Mononuclear cell (primary cell): ENCODE data around the gene BTAF1. TPM values are rescaled to one million over a fixed set of nuclear protein-coding genes. Genes with fewer than 3 reads are reported as not detected.
"Not testable (repeated sequence)": the region's sequence is repeated elsewhere in the genome, so short reads cannot be mapped to it uniquely, and the experiment has no call there.

Source experiments
- H3K27me3 ChIP-seq: 2 replicates; pipeline ENCODE4 v1.6.0; 2011; ENCODE audit warnings: low read length, control low read depth; ENCODE audit not compliant: insufficient read depth
- H3K4me1 ChIP-seq: 2 replicates; pipeline ENCODE4 v1.5.1; 2011; ENCODE audit warnings: mild to moderate bottlenecking, low read length, control low read depth; ENCODE audit not compliant: insufficient read depth
- H3K4me3 ChIP-seq: 2 replicates; pipeline ENCODE4 v1.5.1; 2011; ENCODE audit warnings: mild to moderate bottlenecking, low read length, moderate library complexity
- H3K9me3 ChIP-seq: 2 replicates; pipeline ENCODE4 v1.5.1; 2011; ENCODE audit warnings: low read depth, mild to moderate bottlenecking, control low read depth, low read length
- total RNA-seq: library from RNA; depleted of rRNA; stranded (reverse); fragments of >200 nt; gene quantifications from one replicate; pipeline ENCODE4 v1.2.3, GENCODE V29; 2012

BTAF1 gene
- 130 TPM for total RNA-seq

- Histone ChIP-seq H3K4me1 (peaks cover 31% of the 10 kb centered on the region), H3K4me3 (peak within 1 kb of the TSS; percentile 71), H3K9me3 (no peaks in the 10 kb centered on the region), H3K27me3 (peaks cover 7% of the 10 kb centered on the region)
Measured at GRCh38 chr10:91923371-91924211, at the start of gene BTAF1. TSS of gene BTAF1 (plus strand) at chr10:91923770. CDS start at chr10:91924077, 307 bp downstream.

DNA sequence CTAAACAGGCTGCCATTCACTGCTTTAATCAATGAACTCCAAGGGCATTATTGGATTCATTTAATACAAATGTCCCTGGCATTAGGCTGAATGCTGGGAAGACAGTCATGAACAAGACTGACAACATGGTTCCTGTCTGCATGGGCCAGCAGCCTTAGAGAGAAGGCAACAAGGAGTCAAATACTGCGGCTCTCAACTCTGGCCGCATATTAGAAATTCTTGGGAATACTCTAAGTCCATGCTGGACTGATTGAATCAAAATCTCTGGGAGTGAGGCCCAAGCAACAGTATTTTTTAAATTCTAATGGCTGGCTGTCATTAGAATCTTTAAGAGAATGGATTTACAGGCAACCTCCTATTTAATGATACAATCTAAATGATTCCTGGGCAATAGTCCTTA lies 48.4 kb upstream of the BTAF1 start:
- H3K27me3 ChIP-seq = no peaks in the 10 kb centered on the region
- H3K4me3 ChIP-seq = no peak overlapping the region
- no peaks in the 10 kb centered on the region for H3K9me3 ChIP-seq
- no peaks in the 10 kb centered on the region for H3K4me1 ChIP-seq

- no peaks in the 10 kb centered on the region for H3K27me3 ChIP-seq
- no peak overlapping the region for H3K4me3 ChIP-seq
- no peaks in the 10 kb centered on the region for H3K9me3 ChIP-seq
- no peaks in the 10 kb centered on the region for H3K4me1 ChIP-seq
Measured at GRCh38 chr10:91875779-91876178, 47.8 kb upstream of the BTAF1 start.

DNA sequence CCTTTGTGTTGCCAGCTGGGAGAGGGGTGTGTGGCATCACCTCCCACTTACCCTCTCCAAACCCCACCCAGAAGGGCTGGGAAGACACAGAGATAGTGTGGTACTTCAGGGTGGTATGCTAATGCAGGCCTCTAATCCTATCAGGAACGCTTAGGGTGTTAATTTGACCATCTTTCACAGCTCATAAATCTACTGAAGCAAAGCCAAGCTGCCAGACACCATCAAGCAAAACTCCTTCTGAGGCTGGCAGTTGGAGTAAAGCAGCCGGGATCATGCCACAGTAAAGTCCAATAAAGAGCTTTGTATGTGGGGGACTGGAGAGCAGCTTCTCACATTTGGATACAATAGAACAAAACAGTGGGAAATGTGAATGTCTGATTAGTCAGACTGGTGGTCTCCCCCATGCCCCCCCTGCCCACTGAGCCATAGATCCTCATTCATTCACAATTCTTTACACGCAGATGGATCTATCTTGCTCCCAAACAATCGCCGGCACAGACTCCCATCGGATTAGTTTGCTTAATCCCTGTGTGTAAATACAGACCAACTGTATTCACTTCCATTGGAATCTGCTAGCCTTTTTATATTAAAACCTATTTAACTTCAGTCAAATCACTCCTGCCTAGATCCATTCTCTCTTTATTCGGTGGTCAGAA lies 43.9 kb upstream of the BTAF1 start:
- H3K27me3 ChIP-seq = no peaks in the 10 kb centered on the region
- H3K4me3 ChIP-seq = no peak overlapping the region
- H3K9me3 ChIP-seq = no peaks in the 10 kb centered on the region
- H3K4me1 ChIP-seq = no peaks in the 10 kb centered on the region

GRCh38 chr10:91880310-91880709 lies 43.3 kb upstream of the BTAF1 start:
- Histone ChIP-seq H3K4me1 (no peaks in the 10 kb centered on the region), H3K9me3 (no peaks in the 10 kb centered on the region), H3K4me3 (no peak overlapping the region), H3K27me3 (no peaks in the 10 kb centered on the region)

DNA sequence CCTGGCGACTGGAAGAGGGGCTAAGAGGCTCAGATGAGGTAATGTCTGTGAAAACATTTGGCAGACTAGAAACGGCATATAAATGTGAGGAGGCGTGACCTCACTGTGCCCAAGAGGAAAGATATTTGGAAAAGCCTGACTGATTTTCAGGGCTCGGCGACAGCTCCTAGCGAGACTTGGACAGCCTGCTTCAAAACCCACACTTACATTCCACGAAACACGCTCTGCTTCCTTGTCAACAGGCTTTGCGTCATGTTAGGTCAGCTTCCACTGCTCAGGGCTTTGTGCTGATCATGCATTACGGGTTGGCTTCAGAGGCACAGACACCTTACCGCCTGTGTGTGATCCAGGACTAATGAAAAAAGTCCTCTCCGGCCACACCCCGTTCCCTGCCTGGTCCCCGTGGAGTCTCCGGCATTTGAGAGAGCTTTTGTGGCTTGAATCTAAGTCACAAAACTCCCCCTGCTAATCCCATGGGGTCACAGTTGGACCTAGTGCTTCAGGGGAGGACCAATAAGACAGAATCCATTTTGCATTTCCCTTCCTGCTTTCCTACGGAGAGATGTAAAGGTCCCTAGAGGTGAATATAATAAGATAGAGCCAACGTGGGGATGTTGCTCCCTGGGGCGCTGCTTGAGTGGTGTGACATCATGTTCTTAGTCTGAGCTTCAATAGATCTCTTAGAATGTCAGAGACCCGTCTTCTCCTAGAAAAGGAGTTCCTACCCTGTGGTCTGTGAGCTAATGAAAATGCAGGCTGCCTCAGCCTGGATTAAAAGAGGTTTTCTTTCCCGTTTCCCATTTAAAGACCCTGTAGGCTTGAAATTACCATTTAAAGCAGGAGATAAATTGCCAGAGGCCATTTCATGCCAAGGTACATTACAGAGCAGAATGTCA lies 39.8 kb upstream of the BTAF1 start:
- Histone ChIP-seq H3K4me1 (peaks cover 5% of the 10 kb centered on the region), H3K27me3 (peaks cover 11% of the 10 kb centered on the region), H3K9me3 (no peaks in the 10 kb centered on the region), H3K4me3 (no peak overlapping the region)

GRCh38 chr10:91884536-91884935 lies 39.0 kb upstream of the BTAF1 start:
- Histone ChIP-seq H3K27me3 (peaks cover 11% of the 10 kb centered on the region), H3K4me3 (no peak overlapping the region), H3K4me1 (peaks cover 5% of the 10 kb centered on the region), H3K9me3 (no peaks in the 10 kb centered on the region)

DNA sequence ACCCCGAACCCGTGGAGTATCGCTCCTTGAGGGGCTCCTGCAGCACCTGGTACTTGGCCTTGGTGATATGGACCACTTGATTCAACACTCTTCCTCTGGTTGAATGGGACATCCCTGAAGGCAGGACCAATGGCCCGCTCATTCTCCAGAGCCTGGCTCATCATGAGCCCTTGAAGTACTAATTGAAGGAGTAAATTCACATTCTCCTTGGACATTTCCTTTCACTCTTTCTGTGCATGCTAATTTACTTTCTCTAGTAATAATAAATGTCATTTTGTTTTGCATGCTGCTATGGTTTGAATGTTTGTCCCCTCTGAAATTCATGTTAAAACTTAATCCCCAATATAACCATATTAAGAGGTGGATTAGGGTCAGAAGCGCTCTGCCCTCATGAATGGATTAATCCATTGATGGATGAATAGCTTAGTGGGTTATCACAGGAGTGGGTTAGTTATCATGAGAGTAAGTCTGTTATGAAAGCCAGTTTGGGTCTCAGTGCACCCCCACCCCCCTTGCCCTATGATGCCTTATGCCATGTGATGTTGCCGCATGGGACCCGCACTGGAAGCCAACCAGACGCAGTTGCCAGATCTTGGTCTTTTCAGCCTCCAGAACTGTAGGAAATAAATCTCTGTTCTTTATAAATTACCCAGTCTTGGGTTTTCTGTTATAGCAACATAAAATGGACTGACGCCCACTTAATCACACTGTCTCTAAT lies 38.0 kb upstream of the BTAF1 start:
- Histone ChIP-seq H3K9me3 (no peaks in the 10 kb centered on the region), H3K27me3 (peaks cover 11% of the 10 kb centered on the region), H3K4me1 (peaks cover 5% of the 10 kb centered on the region), H3K4me3 (no peak overlapping the region)

DNA sequence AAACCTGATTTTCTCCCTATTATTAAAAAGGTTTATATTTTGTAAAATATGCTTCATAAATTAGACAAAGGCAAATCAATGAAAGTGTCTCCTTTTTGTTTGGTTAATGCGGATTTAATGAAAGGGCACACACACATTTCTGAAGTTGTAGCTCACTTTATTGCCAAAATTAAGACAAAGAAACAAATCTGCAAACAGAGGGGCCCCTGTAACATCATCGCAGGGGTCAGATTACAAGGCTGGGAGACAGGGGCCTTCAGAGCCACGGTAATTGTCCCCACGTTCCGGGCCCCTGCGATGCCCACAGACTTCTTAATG lies 36.7 kb upstream of the BTAF1 start:
- Histone ChIP-seq H3K4me3 (peak overlapping the region; percentile 36), H3K9me3 (no peaks in the 10 kb centered on the region), H3K4me1 (peaks cover 5% of the 10 kb centered on the region), H3K27me3 (peaks cover 11% of the 10 kb centered on the region)

DNA sequence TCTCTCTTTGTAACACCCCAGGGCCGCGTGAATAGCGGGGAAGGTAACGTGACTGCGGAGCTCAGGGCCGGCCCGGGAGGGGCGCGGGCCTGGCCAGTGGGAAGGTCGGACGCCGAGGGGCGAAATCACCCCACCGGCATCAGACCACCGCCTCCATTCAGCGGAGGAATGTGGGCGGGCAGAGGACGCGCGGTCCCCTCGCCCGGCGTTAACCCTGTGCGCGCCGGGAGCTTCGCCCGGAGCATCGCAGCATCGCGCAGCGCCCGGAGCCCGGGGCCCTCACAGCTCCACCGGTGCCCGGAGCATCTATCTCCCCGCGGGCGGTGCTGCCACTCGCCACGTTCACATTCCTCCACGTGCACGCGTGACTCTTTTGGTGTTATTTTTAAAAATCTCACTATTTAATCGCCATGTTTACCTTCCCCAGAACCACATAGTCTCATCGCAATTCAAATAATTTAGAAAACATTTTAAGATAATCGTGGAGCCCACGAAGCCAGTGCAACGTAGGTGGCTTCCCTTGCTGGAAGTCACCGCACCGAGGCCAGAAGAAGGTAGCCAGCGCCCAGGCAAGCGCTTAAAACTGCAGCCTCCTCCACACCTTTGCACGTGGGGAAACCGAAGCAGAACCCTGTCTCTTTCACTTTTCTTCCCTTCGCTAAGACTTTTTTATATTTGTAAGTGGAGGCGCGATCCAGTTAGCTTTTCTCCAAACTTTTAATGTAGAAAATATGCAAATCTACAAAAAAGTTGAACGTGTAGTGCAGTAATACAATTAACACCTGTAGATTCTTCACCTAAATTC lies 36.1 kb upstream of the BTAF1 start:
- H3K4me3 ChIP-seq = peak overlapping the region; percentile 36

DNA sequence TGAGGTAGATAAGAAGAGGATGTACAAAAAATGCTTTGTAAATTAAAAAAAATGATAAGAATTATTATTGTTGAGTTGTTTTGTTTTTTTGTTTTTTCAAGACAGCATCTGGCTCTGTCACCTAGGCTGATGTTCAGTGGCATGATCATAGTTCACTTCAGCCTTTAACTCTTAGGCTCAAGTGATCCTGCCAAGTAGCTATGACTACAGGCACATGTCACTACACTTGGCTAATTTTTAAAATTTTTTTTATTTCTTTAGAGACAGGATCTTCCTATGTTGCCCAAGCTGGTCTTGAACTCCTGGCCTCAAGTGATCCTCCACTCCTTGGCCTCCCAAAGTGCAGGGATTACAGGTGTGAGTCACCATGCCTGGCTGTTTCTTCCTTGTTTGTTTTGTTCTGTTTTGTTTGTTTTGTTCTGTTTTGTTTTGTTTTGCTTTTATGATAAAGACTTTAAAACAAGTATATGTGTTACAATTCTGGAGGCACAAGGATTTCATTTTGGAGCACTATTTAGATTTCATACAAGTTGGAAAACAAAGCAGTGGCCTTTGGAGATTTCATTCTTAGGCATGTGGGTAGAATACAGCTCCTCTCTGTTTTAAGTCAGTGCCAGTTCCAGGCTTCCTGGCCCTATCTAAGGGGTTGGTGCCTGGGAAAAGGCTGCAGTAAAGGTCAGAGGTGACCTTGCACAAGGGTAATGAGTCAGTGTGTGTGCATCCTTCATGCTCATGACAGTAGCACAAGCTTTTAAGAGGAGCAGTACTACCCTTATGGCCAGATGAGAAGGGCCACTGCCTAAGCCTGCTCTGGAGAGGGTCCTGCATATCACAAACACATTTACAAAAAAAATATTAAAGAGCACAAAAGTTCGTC lies 32.2 kb upstream of the BTAF1 start:
- Histone ChIP-seq H3K27me3 (peaks cover 11% of the 10 kb centered on the region), H3K9me3 (no peaks in the 10 kb centered on the region), H3K4me1 (peaks cover 10% of the 10 kb centered on the region), H3K4me3 (no peak overlapping the region)

More for the DNA sequence above, 36.1 kb upstream of the BTAF1 start:
- Histone ChIP-seq H3K27me3 (peaks cover 11% of the 10 kb centered on the region), H3K9me3 (no peaks in the 10 kb centered on the region), H3K4me1 (peaks cover 5% of the 10 kb centered on the region)

DNA sequence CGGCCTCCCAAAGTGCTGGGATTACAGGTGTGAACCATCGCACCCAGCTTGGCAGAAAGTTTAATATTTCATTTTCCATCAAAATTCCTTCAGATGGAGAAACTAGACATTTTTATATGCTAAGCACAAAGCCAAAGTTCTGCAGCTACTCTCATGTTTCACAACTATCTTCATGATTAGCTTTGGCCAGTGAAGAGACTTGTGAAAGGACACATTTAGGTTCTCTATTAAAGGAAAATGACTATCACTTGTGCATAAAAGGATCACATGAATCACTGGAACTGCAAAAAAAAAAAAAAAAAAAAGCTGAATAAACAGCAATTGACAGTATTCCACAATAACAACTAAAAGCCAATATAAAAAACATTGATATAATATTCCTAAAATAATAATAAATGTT lies 30.5 kb upstream of the BTAF1 start:
- Histone ChIP-seq H3K27me3 (peaks cover under 1% of the 10 kb centered on the region), H3K9me3 (no peaks in the 10 kb centered on the region), H3K4me3 (no peak overlapping the region), H3K4me1 (peaks cover 5% of the 10 kb centered on the region)

DNA sequence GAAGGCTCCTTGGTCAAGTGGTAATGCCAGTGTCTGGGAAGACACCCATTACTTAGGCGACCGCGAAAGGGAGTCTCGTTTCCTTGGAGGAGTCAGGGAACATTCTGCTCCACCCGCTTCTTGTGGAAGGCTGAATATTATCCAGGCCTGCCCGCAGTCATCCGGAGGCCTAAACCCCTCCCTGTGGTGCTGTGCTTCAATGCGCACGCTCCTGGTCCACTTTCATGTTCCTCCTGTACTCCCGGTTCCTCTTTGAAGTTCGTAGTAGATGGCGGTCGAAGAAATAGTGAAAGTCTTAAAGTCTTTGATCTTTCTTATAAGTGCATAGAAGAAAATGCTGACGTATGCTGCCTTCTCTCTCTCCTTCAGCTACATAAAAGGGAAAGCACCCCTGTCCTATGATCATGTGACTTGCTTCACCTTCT lies 29.3 kb upstream of the BTAF1 start:
- H3K9me3 ChIP-seq, H3K27me3 ChIP-seq, H3K4me1 ChIP-seq, H3K4me3 ChIP-seq: not testable (repeated sequence)
